Measurements from ENCODE around the gene PDE5A.
"Not testable (repeated sequence)": the region's sequence is repeated elsewhere in the genome, so short reads cannot be mapped to it uniquely, and the experiment has no call there.

PDE5A gene

GRCh38 chr4:119646347-119647071 is 17.9 kb upstream of the PDE5A start:
- DNase-seq (ENCODE audit: low spot score) = no peak

GRCh38 chr4:119643306-119644042 is 14.9 kb upstream of the PDE5A start:
- DNase-seq (ENCODE audit: low spot score) = no peak

GRCh38 chr4:119641765-119642164 is 13.2 kb upstream of the PDE5A start:
- no peak for DNase-seq (ENCODE audit: low spot score)

GRCh38 chr4:119638359-119638758 is 9.8 kb upstream of the PDE5A start:
- no peak for DNase-seq (ENCODE audit: low spot score)

- DNase-seq (ENCODE audit: low spot score) = not testable (repeated sequence)
Observed at GRCh38 chr4:119636851-119637250, 8.2 kb upstream of the PDE5A start.

GRCh38 chr4:119632216-119632615 is 3.6 kb upstream of the PDE5A start:
- DNase-seq (ENCODE audit: low spot score) = no peak

GRCh38 chr4:119629142-119629471 is 503 bp upstream of the PDE5A start:
- DNase-seq (ENCODE audit: low spot score) = no peak

- DNase-seq (ENCODE audit: low spot score) = peak; percentile 60
Observed at GRCh38 chr4:119627267-119628255, 1.0 kb downstream of the PDE5A start.

GRCh38 chr4:119626943-119627266 is 1.7 kb downstream of the PDE5A start:
- no peak for DNase-seq (ENCODE audit: low spot score)

- DNase-seq (ENCODE audit: low spot score) = no peak
Observed at GRCh38 chr4:119626420-119626819, 2.2 kb downstream of the PDE5A start.

- DNase-seq (ENCODE audit: low spot score) = no peak
Observed at GRCh38 chr4:119625761-119626160, 2.8 kb downstream of the PDE5A start.

GRCh38 chr4:119624356-119624755 is 4.2 kb downstream of the PDE5A start:
- no peak for DNase-seq (ENCODE audit: low spot score)

GRCh38 chr4:119623025-119623424 is 5.6 kb downstream of the PDE5A start:
- DNase-seq (ENCODE audit: low spot score) = no peak

- no peak for DNase-seq (ENCODE audit: low spot score)
Observed at GRCh38 chr4:119615068-119615719, 13.4 kb downstream of the PDE5A start.

- no peak for DNase-seq (ENCODE audit: low spot score)
Observed at GRCh38 chr4:119604266-119604665, 24.3 kb downstream of the PDE5A start.

GRCh38 chr4:119602366-119602765 is 26.2 kb downstream of the PDE5A start:
- no peak for DNase-seq (ENCODE audit: low spot score)

GRCh38 chr4:119598521-119598920 is 30.1 kb downstream of the PDE5A start:
- no peak for DNase-seq (ENCODE audit: low spot score)

- DNase-seq (ENCODE audit: low spot score) = no peak
Observed at GRCh38 chr4:119597377-119597776, 31.2 kb downstream of the PDE5A start.

- DNase-seq (ENCODE audit: low spot score) = no peak
Observed at GRCh38 chr4:119593698-119594097, 34.9 kb downstream of the PDE5A start.

GRCh38 chr4:119592830-119593229 is 35.8 kb downstream of the PDE5A start:
- DNase-seq (ENCODE audit: low spot score) = no peak

- DNase-seq (ENCODE audit: low spot score) = no peak
Observed at GRCh38 chr4:119589165-119589564, 39.4 kb downstream of the PDE5A start.

GRCh38 chr4:119587796-119588195 is 40.8 kb downstream of the PDE5A start:
- no peak for DNase-seq (ENCODE audit: low spot score)
